Mesendoderm (in vitro differentiated cells): ENCODE measurements around the gene GLUD2.
"Not testable (repeated sequence)": the region's sequence is repeated elsewhere in the genome, so short reads cannot be mapped to it uniquely, and the experiment has no call there.

Experiments used
- DNase-seq: peaks from one replicate; pipeline ENCODE4 v3.0.0; 2013
- H2AK5ac ChIP-seq: 2 replicates; pipeline ENCODE4 v1.6.1; 2013; ENCODE audit warnings: low read length, inconsistent platforms
- H2BK120ac ChIP-seq: 2 replicates; pipeline ENCODE4 v1.6.1; 2013; ENCODE audit warnings: low read depth, mild to moderate bottlenecking, low read length, moderate library complexity, mixed read lengths
- H2BK15ac ChIP-seq: replicated peaks from 2 replicates; pipeline ENCODE4 v1.6.1; 2013; ENCODE audit warnings: low read depth, mild to moderate bottlenecking, moderate library complexity
- H2BK5ac ChIP-seq: 2 replicates; pipeline ENCODE4 v1.6.1; 2013; ENCODE audit warnings: low read length, inconsistent platforms
- H3K18ac ChIP-seq: 2 replicates; pipeline ENCODE4 v1.6.1; 2013; ENCODE audit warnings: mild to moderate bottlenecking, low read length, mixed read lengths
- H3K23ac ChIP-seq: one replicate; pipeline ENCODE4 v1.6.1; 2013; ENCODE audit warnings: low read length
- H3K27ac ChIP-seq: 2 replicates; pipeline ENCODE4 v1.5.1; 2013; ENCODE audit warnings: low read depth, mild to moderate bottlenecking, inconsistent platforms, low read length, moderate library complexity
- H3K27me3 ChIP-seq: 2 replicates; pipeline ENCODE4 v1.6.1; 2013; ENCODE audit warnings: low read length, control low read depth, mild to moderate bottlenecking, inconsistent platforms; ENCODE audit not compliant: insufficient read depth, poor library complexity
- H3K36me3 ChIP-seq: 2 replicates; pipeline ENCODE4 v1.6.1; 2013; ENCODE audit warnings: low read length, inconsistent platforms; ENCODE audit not compliant: control insufficient read depth, insufficient read depth
- H3K4ac ChIP-seq: one replicate; pipeline ENCODE4 v1.6.1; 2013; ENCODE audit warnings: low read depth, mild to moderate bottlenecking, low read length, moderate library complexity
- H3K4me1 ChIP-seq: 2 replicates; pipeline ENCODE4 v1.6.1; 2013; ENCODE audit warnings: low read depth, low read length, inconsistent platforms; ENCODE audit not compliant: control insufficient read depth
- H3K4me2 ChIP-seq: 2 replicates; pipeline ENCODE4 v1.6.1; 2013; ENCODE audit warnings: low read length
- H3K4me3 ChIP-seq: 2 replicates; pipeline ENCODE4 v1.5.1; 2013; ENCODE audit warnings: mild to moderate bottlenecking, low read length
- H3K56ac ChIP-seq: one replicate; pipeline ENCODE4 v1.6.1; 2013; ENCODE audit warnings: low read length
- H3K79me1 ChIP-seq: 2 replicates; pipeline ENCODE4 v1.6.1; 2013; ENCODE audit warnings: low read length, inconsistent platforms
- H3K79me2 ChIP-seq: 2 replicates; pipeline ENCODE4 v1.6.1; 2013; ENCODE audit warnings: mild to moderate bottlenecking, low read length; ENCODE audit not compliant: control insufficient read depth, insufficient read depth
- H3K9ac ChIP-seq: 2 replicates; pipeline ENCODE4 v1.6.1; 2013; ENCODE audit warnings: low read length, inconsistent platforms
- H4K5ac ChIP-seq: one replicate; pipeline ENCODE4 v1.6.1; 2013; ENCODE audit warnings: low read length
- H4K8ac ChIP-seq: one replicate; pipeline ENCODE4 v1.6.1; 2013; ENCODE audit warnings: low read depth, mild to moderate bottlenecking, control low read depth, low read length, moderate library complexity
- WGBS: extraction: QIAGEN DNeasy Blood & Tissue Kit; methylation state at CpG from one replicate; pipeline ENCODE4 v1.1.7; 2013; ENCODE audit warnings: low lambda C conversion rate, missing lambda C conversion rate; ENCODE audit not compliant: insufficient coverage; ENCODE audit errors: extremely low coverage; 5-methylcytosine and 5-hydroxymethylcytosine counted together

The GLUD2 gene

DNA sequence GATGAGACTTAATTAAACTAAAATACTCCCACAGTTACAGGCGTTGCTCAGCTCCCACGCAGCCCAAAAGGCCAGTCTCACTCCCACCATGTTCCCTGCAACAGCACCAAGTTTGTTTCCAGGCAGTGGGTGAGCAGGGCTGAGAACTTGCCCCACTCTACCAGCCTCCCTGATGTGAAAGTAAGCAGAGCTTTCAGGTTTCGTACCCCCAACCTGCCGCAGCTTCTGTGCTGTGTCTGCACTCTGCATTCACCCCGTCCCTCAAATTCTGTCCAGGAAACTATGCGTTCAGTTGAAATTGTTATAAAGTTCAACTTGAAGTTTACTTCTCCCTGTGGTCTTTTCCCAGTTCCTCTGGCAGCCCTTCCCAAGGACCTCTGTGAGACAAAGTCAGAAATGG, 17.2 kb downstream of the GLUD2 start:
- Histone ChIP-seq H3K79me2 (no peaks in the 10 kb centered on the region), H2BK120ac (no peak overlapping the region), H3K23ac (no peak overlapping the region), H2BK15ac (no peak overlapping the region), H2BK5ac (no peak overlapping the region), H3K27ac (no peak overlapping the region), H3K9ac (no peak overlapping the region), H3K79me1 (no peaks in the 10 kb centered on the region), H3K4ac (no peak overlapping the region), H4K8ac (no peak overlapping the region), H3K4me3 (no peak overlapping the region), H2AK5ac (no peak overlapping the region), H3K36me3 (no peaks in the 10 kb centered on the region), H3K56ac (no peak overlapping the region), H3K4me2 (no peak overlapping the region), H4K5ac (no peak overlapping the region), H3K18ac (no peak overlapping the region), H3K27me3 (no peaks in the 10 kb centered on the region), H3K4me1 (no peaks in the 10 kb centered on the region)
- WGBS: no CpG with 5 or more reads among the region's 6 CpGs
- no peak for DNase-seq

DNA sequence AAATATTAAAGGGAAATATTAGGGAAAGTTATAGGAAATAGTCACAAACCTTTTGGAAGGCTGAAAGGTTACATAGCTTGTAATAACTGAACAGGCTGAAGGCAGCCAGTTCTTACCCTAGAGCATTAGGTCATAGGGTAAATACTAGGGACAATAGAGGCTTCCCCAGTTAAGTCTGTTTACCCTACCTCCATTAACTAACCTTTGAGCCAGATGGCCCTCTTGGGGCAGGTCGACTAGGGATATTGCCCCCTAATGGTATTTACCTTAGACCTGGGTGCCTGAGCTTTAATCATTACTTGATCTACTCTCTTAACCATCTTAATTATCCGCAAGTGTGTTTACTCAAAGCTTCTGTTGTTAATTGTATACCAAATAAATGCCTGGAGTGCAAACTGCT, 36.8 kb downstream of the GLUD2 start:
- H3K79me2 ChIP-seq, H2AK5ac ChIP-seq, H3K23ac ChIP-seq, H2BK120ac ChIP-seq, H3K4me2 ChIP-seq, H3K4me3 ChIP-seq, H4K8ac ChIP-seq, H4K5ac ChIP-seq, H3K18ac ChIP-seq, H3K27ac ChIP-seq, H3K27me3 ChIP-seq, H2BK15ac ChIP-seq, H3K9ac ChIP-seq, H3K4ac ChIP-seq, H3K36me3 ChIP-seq, H2BK5ac ChIP-seq, H3K79me1 ChIP-seq, DNase-seq, H3K56ac ChIP-seq, H3K4me1 ChIP-seq: not testable (repeated sequence)
- no CpG with 5 or more reads among the region's 2 CpGs for WGBS

DNA sequence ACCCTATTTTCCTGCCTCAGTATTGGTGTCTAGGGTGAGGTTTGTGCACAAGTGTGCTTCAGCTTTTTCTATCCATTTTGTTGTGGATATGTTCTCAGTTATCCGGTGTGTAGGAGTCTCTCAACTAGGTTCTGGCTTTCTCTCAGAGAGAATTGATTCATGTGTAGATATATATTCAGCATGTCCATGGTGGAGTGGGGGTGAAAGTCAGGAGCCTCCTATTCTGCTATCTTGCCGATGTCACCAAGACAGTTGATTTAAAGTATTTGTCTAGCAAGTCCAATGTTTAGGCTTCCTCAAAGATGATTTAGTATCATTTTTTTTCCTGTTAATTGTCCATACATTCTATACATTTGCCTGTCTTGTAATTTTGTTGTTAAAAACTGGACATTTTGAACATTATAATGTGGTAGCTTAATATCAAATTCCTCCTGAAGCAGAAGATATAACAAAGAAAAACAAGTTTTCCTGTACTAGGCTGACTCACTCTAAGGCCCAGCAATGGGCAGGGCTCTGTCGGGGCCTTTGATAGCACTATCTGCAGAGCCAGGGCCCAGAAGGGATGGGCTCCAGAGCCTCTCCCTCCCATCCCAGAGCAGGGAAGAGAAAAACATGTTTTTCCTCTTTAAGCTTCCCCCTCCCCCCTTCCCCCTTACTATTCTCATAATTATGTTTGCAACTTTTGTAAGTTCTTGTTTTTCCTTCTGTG, 37.6 kb downstream of the GLUD2 start:
- no peak overlapping the region for H2BK5ac ChIP-seq
- no peak overlapping the region for H3K23ac ChIP-seq
- no peak overlapping the region for H3K9ac ChIP-seq
- no peak overlapping the region for H2BK120ac ChIP-seq
- H3K4me1 ChIP-seq: no peaks in the 10 kb centered on the region
- H3K4ac ChIP-seq: no peak overlapping the region
- H4K5ac ChIP-seq: no peak overlapping the region
- no peak overlapping the region for H3K56ac ChIP-seq
- DNase-seq: no peak
- H4K8ac ChIP-seq: no peak overlapping the region
- H3K27ac ChIP-seq: no peak overlapping the region
- H3K18ac ChIP-seq: no peak overlapping the region
- H3K27me3 ChIP-seq: no peaks in the 10 kb centered on the region
- no peak overlapping the region for H2AK5ac ChIP-seq
- H3K4me3 ChIP-seq: no peak overlapping the region
- no peaks in the 10 kb centered on the region for H3K79me1 ChIP-seq
- H3K4me2 ChIP-seq: no peak overlapping the region
- no peak overlapping the region for H2BK15ac ChIP-seq
- no CpG with 5 or more reads among the region's 3 CpGs for WGBS
- no peaks in the 10 kb centered on the region for H3K79me2 ChIP-seq
- H3K36me3 ChIP-seq: no peaks in the 10 kb centered on the region

DNA sequence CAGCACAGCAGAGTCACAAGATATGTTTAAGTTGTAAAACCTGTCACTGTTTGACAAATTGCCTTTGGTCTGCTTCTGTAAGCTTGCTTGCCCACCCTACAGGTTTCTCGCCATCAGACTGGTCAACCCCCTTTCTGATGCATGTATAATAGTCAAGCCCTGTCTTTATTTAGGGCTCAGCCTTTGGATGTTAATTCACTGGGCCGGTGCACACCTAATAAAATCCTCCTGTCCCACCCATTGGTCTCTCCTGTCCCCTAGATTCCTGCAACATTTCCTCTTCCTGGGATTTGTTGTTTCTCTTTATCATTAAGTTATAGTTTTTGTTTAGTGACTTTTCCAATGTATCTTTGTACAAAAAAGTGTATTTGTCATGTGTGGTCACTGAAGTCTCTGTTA, 38.2 kb downstream of the GLUD2 start:
- Histone ChIP-seq H3K4me3 (no peak overlapping the region), H3K4me2 (no peak overlapping the region), H4K5ac (no peak overlapping the region), H3K4me1 (no peaks in the 10 kb centered on the region), H3K79me2 (no peaks in the 10 kb centered on the region), H2BK120ac (no peak overlapping the region), H3K4ac (no peak overlapping the region), H3K9ac (no peak overlapping the region), H2BK5ac (no peak overlapping the region), H4K8ac (no peak overlapping the region), H3K79me1 (no peaks in the 10 kb centered on the region), H2AK5ac (no peak overlapping the region), H3K27me3 (no peaks in the 10 kb centered on the region), H3K18ac (no peak overlapping the region), H3K23ac (no peak overlapping the region), H3K36me3 (no peaks in the 10 kb centered on the region), H2BK15ac (no peak overlapping the region), H3K56ac (no peak overlapping the region), H3K27ac (no peak overlapping the region)
- DNase-seq: no peak
- WGBS: no CpG with 5 or more reads among the region's 2 CpGs

DNA sequence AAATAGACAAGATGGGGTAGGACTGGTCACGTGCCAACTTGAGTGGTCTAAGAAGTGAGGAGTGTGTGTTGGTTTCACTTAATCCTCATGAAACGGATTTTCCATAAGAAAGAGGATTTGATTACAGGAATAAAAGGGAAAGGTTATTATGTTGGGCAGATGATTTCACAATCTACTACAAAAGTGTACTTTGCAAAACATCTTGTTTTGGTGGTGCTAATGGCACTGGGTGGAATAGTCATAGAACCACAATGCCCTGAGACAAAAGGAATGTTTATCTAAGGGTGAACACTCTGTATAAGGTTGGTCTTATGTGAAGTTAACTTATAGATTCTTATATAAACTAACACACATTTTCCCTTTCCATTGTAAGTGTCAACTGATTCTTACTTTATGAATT, 45.6 kb downstream of the GLUD2 start:
- DNase-seq: no peak
- no peaks in the 10 kb centered on the region for H3K36me3 ChIP-seq
- H3K23ac ChIP-seq: no peak overlapping the region
- WGBS: no CpG with 5 or more reads among the region's 2 CpGs
- H3K4me1 ChIP-seq: no peaks in the 10 kb centered on the region
- no peak overlapping the region for H3K27ac ChIP-seq
- H3K9ac ChIP-seq: no peak overlapping the region
- no peak overlapping the region for H3K4me3 ChIP-seq
- H2BK5ac ChIP-seq: no peak overlapping the region
- H4K5ac ChIP-seq: no peak overlapping the region
- no peak overlapping the region for H4K8ac ChIP-seq
- no peak overlapping the region for H2BK120ac ChIP-seq
- no peak overlapping the region for H3K4me2 ChIP-seq
- H3K4ac ChIP-seq: no peak overlapping the region
- H3K56ac ChIP-seq: no peak overlapping the region
- no peaks in the 10 kb centered on the region for H3K79me1 ChIP-seq
- H3K79me2 ChIP-seq: no peaks in the 10 kb centered on the region
- no peaks in the 10 kb centered on the region for H3K27me3 ChIP-seq
- H2BK15ac ChIP-seq: no peak overlapping the region
- H2AK5ac ChIP-seq: no peak overlapping the region
- H3K18ac ChIP-seq: no peak overlapping the region
